ENCODE results near the gene GRIPAP1. TPM values are rescaled to one million over a fixed set of nuclear protein-coding genes. Genes with fewer than 3 reads are reported as not detected.

The GRIPAP1 gene
- total and polyA plus RNA-seq, 4 donors = 29.1 to 116 (median 60.6) TPM

DNA sequence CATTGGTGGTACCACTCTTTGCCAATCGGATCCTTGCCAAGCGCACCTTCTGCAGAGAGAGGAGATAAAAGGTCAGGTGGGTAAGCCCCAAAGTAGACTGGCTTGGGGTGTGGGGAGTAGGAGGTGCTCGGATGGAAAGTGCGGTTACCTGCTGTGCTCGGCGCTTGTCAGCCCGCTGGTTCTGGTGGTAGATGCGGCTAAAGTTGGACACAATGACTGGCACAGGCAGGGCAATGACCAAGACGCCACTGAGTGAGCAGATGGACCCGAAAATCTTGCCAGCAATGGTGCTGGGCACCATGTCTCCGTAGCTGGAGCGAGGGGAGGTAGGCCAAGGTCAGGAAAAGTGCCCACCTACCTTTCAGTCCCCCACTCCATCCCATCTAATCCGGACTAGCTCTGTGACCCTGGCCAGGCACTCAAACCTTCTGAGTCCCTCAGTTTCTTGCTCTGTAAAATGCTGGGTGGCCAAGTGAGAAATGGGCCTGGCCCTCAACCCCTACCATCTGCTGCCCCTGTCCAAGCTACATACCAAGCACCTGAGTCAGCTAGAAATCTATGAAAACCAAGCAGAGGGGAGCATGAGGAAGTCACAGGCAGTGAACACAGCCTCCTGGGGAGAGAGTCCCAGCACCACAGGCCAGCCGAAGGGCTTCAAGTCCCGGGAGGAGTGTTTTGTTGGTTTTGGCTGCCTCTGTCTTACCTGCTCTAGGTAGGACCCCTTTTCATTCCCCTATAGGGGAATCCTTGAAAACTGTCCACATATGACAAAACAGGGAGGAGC, 35.1 kb downstream of the GRIPAP1 start:
- 84% methylated on average over 10 of the region's 15 CpGs for WGBS (ENCODE audit: insufficient coverage)
- DNase-seq (ENCODE audit: low read depth in 4 of 6, low spot score in 6 of 6) = no peak
- no peaks in the 10 kb centered on the region for H3K9me3 ChIP-seq (ENCODE audit: control insufficient read depth, insufficient read depth, low read length)
- no peak overlapping the region for H3K27ac ChIP-seq (ENCODE audit: low read depth, low read length)
- peaks cover 10% of the 10 kb centered on the region for H3K4me1 ChIP-seq (ENCODE audit: control insufficient read depth, insufficient read depth, low read length)
- H3K4me3 ChIP-seq (ENCODE audit: low read depth, low read length) = no peak overlapping the region
- H3K36me3 ChIP-seq (ENCODE audit: control insufficient read depth, insufficient read depth, low read length) = peaks cover 12% of the 10 kb centered on the region
- H3K27me3 ChIP-seq (ENCODE audit: control insufficient read depth, insufficient read depth, low read length) = no peaks in the 10 kb centered on the region

DNA sequence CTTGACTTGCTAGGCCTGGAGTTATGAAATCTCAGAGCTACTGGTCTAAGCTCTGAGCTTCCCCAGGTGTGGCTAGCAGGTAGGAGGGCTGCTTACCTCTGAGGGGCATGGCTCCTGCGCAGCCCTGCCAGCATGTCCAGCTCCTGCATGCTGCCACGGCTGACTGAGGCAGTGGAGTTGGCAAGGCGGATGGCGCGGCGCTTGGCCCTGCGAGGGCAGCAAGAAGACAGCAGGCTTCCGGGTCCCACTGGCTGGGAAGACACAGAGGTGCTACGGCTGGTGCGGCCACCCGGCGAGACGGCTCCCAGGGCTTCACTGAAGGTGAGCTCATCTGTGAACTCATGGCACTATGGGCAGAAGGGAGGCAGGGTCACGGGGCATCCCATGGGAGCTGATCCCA, 36.1 kb downstream of the GRIPAP1 start:
- H3K4me3 ChIP-seq (ENCODE audit: low read depth, low read length) = no peak overlapping the region
- no peaks in the 10 kb centered on the region for H3K9me3 ChIP-seq (ENCODE audit: control insufficient read depth, insufficient read depth, low read length)
- no peak for DNase-seq (ENCODE audit: low read depth in 4 of 6, low spot score in 6 of 6)
- no peaks in the 10 kb centered on the region for H3K27me3 ChIP-seq (ENCODE audit: control insufficient read depth, insufficient read depth, low read length)
- no peaks in the 10 kb centered on the region for H3K4me1 ChIP-seq (ENCODE audit: control insufficient read depth, insufficient read depth, low read length)
- H3K27ac ChIP-seq (ENCODE audit: low read depth, low read length) = no peak overlapping the region
- WGBS (ENCODE audit: insufficient coverage) = 88% methylated on average over 14 of the region's 14 CpGs
- peaks cover 15% of the 10 kb centered on the region for H3K36me3 ChIP-seq (ENCODE audit: control insufficient read depth, insufficient read depth, low read length)

DNA sequence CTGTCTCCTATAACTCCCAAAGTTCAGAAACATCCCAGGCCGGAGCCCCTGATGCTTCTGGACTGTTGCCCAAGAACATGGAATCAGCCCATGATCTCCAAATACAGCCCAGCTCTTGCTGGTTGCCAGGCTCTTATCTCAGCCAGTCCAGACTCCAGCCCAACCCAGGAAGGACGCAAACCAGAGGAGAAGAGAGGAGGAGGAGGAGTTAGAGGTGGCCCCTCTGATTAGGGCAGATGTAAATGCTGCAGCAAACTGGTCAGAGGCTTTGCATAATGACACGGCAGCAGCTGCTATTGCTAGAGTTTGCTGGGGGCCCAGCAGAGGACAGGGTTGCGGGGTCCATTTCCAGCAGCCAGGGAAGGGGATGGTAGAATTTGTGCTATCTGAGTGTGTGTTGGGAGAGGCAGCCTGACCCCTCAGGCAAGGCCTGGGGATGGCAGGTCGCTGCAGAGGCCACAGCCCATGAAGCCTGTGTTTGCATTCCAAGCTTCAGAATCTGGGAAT, 40.4 kb downstream of the GRIPAP1 start:
- Histone ChIP-seq H3K27me3 (ENCODE audit: control insufficient read depth, insufficient read depth, low read length) (no peaks in the 10 kb centered on the region), H3K4me1 (ENCODE audit: control insufficient read depth, insufficient read depth, low read length) (peaks cover 2% of the 10 kb centered on the region), H3K36me3 (ENCODE audit: control insufficient read depth, insufficient read depth, low read length) (peaks cover 9% of the 10 kb centered on the region), H3K4me3 (ENCODE audit: low read depth, low read length) (no peak overlapping the region), H3K27ac (ENCODE audit: low read depth, low read length) (peak overlapping the region; percentile 10), H3K9me3 (ENCODE audit: control insufficient read depth, insufficient read depth, low read length) (no peaks in the 10 kb centered on the region)
- no peak for DNase-seq (ENCODE audit: low read depth in 4 of 6, low spot score in 6 of 6)
- 28% methylated on average over 4 of the region's 5 CpGs for WGBS (ENCODE audit: insufficient coverage)

DNA sequence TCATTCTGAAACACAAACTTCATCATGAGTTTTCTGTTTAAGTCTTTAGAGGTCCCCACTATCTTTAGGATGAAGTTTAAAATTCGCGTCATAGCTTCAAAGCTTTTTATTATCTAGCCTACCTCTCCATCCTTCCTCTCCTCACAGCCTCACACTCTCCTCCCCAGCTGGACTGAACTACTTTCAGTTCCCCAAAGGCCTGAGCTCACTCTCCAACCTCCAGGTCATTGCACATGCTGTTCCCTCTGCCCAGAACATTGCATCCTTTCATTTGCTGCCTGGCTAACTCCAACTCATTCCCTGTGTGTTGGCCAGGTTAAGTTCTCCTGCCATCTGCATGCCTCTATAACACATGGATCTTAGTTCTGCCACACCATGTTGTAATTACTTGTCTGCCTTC, 41.8 kb downstream of the GRIPAP1 start:
- no peak for DNase-seq (ENCODE audit: low read depth in 4 of 6, low spot score in 6 of 6)
- WGBS (ENCODE audit: insufficient coverage) = 63% methylated on average over 2 of the region's 2 CpGs

DNA sequence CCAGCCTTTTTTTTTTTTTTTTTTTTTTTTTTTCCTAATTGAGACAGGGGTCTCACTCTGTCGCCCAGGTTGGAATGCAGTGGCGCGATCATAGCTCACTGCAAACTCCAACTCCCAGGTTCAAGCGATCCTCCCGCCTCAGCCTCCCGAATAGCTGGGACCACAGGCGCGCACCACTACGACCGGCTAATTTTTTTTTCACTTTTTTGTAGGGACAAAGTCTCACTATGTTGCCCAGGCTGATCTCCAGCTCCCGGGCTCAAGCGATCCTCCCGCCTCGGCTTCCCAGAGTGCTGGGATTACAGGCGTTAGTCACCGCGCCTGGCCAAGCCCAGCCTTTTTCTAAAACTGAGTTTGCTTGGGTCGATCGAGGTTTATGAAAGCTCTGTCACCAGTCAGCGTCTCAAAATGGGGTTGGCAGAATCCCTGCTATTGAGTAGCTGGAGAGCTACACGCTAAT, 43.4 kb downstream of the GRIPAP1 start:
- WGBS (ENCODE audit: insufficient coverage) = 37% methylated on average over 20 of the region's 21 CpGs
- H3K27ac ChIP-seq (ENCODE audit: low read depth, low read length) = peak overlapping the region; percentile 95
- H3K27me3 ChIP-seq (ENCODE audit: control insufficient read depth, insufficient read depth, low read length) = no peaks in the 10 kb centered on the region
- peak in 1 of 6 donors; percentile 49 for DNase-seq (ENCODE audit: low read depth in 4 of 6, low spot score in 6 of 6)
- H3K4me3 ChIP-seq (ENCODE audit: low read depth, low read length) = peak overlapping the region; percentile 60
- peaks cover 22% of the 10 kb centered on the region for H3K4me1 ChIP-seq (ENCODE audit: control insufficient read depth, insufficient read depth, low read length)
- H3K36me3 ChIP-seq (ENCODE audit: control insufficient read depth, insufficient read depth, low read length) = peaks cover 21% of the 10 kb centered on the region
- no peaks in the 10 kb centered on the region for H3K9me3 ChIP-seq (ENCODE audit: control insufficient read depth, insufficient read depth, low read length)

More for the DNA sequence above, 41.8 kb downstream of the GRIPAP1 start:
- no peak overlapping the region for H3K27ac ChIP-seq (ENCODE audit: low read depth, low read length)
- H3K36me3 ChIP-seq (ENCODE audit: control insufficient read depth, insufficient read depth, low read length) = peaks cover 12% of the 10 kb centered on the region
- peaks cover 13% of the 10 kb centered on the region for H3K4me1 ChIP-seq (ENCODE audit: control insufficient read depth, insufficient read depth, low read length)
- no peaks in the 10 kb centered on the region for H3K9me3 ChIP-seq (ENCODE audit: control insufficient read depth, insufficient read depth, low read length)
- H3K4me3 ChIP-seq (ENCODE audit: low read depth, low read length) = no peak overlapping the region
- no peaks in the 10 kb centered on the region for H3K27me3 ChIP-seq (ENCODE audit: control insufficient read depth, insufficient read depth, low read length)

DNA sequence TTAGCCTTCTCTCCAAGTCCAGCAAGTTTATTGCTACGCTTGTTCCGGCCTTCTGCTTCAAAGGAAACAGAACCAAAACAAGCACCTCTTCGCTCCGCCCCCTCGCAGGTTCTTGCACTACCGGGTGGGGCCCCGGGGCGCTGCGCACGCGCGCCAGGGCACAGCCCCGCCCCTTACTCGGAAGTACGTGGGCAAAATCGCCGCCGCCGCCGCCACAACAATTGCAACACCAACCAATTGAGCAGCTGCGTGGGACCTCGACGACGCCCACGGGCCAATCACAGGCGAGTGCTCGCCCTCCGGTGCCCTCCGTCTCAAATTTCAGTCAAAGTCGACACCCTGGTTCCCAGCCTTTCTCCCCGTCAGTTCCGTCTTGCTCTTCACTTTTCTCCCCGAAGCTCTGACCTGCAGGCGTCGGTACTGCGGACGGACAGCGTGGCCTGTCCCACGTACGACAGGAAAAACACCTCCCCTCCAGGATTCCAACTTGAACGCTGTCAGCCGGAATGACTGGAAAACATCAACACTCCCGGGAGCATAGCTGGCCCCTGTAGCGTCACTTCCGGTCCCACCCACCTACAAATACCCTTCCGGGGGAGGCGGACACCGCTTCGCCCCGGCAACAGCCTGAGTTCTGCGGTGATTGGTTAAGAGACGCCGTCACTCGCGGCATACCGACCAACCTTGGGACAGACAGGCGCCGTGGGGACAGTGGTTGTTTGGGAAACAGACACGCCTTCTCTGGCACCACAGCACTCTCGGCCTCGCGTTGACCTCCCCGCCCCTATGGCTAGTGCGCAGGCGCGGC, 44.0 kb downstream of the GRIPAP1 start:
- peaks cover 24% of the 10 kb centered on the region for H3K4me1 ChIP-seq (ENCODE audit: control insufficient read depth, insufficient read depth, low read length)
- peak overlapping the region; percentile 60 for H3K4me3 ChIP-seq (ENCODE audit: low read depth, low read length)
- WGBS (ENCODE audit: insufficient coverage) = 25% methylated on average over 65 of the region's 66 CpGs
- peaks cover 22% of the 10 kb centered on the region for H3K36me3 ChIP-seq (ENCODE audit: control insufficient read depth, insufficient read depth, low read length)
- peak overlapping the region; percentile 95 for H3K27ac ChIP-seq (ENCODE audit: low read depth, low read length)
- no peaks in the 10 kb centered on the region for H3K27me3 ChIP-seq (ENCODE audit: control insufficient read depth, insufficient read depth, low read length)
- DNase-seq (ENCODE audit: low read depth in 4 of 6, low spot score in 6 of 6) = peak; percentile 83 to 99 (median 90)
- no peaks in the 10 kb centered on the region for H3K9me3 ChIP-seq (ENCODE audit: control insufficient read depth, insufficient read depth, low read length)

DNA sequence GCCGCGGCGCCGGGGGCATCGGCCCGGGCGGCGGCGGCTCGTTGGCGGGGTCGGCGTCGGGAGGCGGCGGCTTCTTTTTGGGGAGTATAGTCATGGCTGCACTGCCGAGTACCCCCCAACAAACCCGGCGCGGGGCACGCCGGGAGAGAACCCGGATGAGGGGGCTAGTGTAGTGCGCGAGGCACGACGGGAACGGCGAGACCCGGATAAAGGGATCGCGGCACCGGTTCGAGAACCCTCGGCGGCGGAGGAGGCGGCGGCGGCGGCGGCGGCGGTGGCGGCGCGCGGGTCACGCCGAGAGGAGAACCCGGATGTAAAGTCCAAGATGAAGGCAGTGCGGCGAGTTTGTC, 44.6 kb downstream of the GRIPAP1 start, which contains the start of gene OTUD5:
Gene OTUD5, minus strand, starts transcription at position 131 of the 350 bp plus-strand sequence. Its CDS starts 37 bp downstream, at position 94.
- peaks cover 24% of the 10 kb centered on the region for H3K4me1 ChIP-seq (ENCODE audit: control insufficient read depth, insufficient read depth, low read length)
- H3K9me3 ChIP-seq (ENCODE audit: control insufficient read depth, insufficient read depth, low read length) = no peaks in the 10 kb centered on the region
- H3K27me3 ChIP-seq (ENCODE audit: control insufficient read depth, insufficient read depth, low read length) = no peaks in the 10 kb centered on the region
- H3K27ac ChIP-seq (ENCODE audit: low read depth, low read length) = peak within 1 kb of the TSS; percentile 95
- 35% methylated on average over 53 of the region's 53 CpGs for WGBS (ENCODE audit: insufficient coverage)
- H3K36me3 ChIP-seq (ENCODE audit: control insufficient read depth, insufficient read depth, low read length) = peaks cover 20% of the 10 kb centered on the region
- peak within 1 kb of the TSS; percentile 60 for H3K4me3 ChIP-seq (ENCODE audit: low read depth, low read length)
- DNase-seq (ENCODE audit: low read depth in 4 of 6, low spot score in 6 of 6) = peak in 5 of 6 donors; percentile 38 to 92 (median 56)

DNA sequence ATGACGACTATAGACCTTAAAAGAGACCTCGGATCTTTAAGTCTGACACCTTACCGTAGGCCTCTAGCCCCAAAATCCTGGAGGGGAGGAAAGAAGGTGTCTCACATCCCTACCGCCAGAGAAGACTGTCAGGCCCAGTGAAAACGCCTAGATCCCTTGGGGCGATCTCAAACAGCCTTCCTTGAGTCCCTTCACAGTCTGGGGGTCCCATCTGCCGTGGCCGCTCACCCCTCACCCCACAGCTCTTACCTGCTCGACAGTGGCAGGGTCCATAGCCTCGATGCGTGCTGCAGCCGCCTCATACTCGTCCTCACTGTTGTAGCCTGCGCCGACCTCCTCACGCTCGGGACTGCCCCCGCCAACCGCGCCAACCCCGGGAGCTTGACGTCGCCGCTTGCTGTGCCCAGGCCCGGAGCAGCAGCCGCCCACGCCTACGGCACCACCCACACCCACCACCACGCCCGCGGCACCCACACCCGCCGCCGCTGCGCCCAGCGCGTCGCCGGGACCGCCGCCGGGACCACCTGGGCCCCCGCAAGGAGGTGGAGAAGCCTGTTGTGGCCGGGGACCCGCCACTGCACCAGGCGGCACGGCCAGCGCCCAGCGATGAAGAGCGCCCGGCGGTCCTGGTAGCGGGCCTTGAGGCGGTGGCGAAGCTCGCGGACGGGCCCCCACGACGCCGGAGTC, 45.2 kb downstream of the GRIPAP1 start:
- Histone ChIP-seq H3K27ac (ENCODE audit: low read depth, low read length) (no peak overlapping the region), H3K4me3 (ENCODE audit: low read depth, low read length) (peak overlapping the region; percentile 49), H3K9me3 (ENCODE audit: control insufficient read depth, insufficient read depth, low read length) (no peaks in the 10 kb centered on the region), H3K27me3 (ENCODE audit: control insufficient read depth, insufficient read depth, low read length) (no peaks in the 10 kb centered on the region), H3K36me3 (ENCODE audit: control insufficient read depth, insufficient read depth, low read length) (peaks cover 18% of the 10 kb centered on the region), H3K4me1 (ENCODE audit: control insufficient read depth, insufficient read depth, low read length) (peaks cover 24% of the 10 kb centered on the region)
- no peak for DNase-seq (ENCODE audit: low read depth in 4 of 6, low spot score in 6 of 6)
- WGBS (ENCODE audit: insufficient coverage) = 31% methylated on average over 58 of the region's 61 CpGs

DNA sequence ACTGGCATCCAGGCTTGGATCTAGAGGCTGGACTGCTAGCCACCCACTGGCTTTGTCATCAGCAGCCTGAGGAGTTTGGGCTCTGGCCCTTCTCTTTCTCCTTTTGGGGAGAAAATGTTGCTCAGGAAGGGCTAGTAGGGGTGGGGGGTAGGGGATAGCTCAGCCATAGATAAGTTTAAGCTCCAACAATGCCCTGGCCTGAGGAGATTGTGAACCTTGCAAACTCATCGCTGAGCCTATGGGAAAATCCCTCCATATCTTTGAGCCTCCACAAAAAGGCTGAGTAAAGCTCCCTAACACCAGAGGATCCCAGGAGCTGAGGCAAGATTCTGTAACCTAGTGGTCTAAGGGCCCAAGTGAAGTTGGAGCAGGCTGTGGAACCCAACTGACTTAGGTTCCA, 53.5 kb downstream of the GRIPAP1 start:
- Histone ChIP-seq H3K4me1 (ENCODE audit: control insufficient read depth, insufficient read depth, low read length) (peaks cover under 1% of the 10 kb centered on the region), H3K36me3 (ENCODE audit: control insufficient read depth, insufficient read depth, low read length) (peaks cover 12% of the 10 kb centered on the region), H3K4me3 (ENCODE audit: low read depth, low read length) (no peak overlapping the region), H3K9me3 (ENCODE audit: control insufficient read depth, insufficient read depth, low read length) (no peaks in the 10 kb centered on the region), H3K27ac (ENCODE audit: low read depth, low read length) (no peak overlapping the region), H3K27me3 (ENCODE audit: control insufficient read depth, insufficient read depth, low read length) (no peaks in the 10 kb centered on the region)
- DNase-seq (ENCODE audit: low read depth in 4 of 6, low spot score in 6 of 6) = no peak
- no CpG with 5 or more reads among the region's 1 CpG for WGBS (ENCODE audit: insufficient coverage)
